ENCODE measurements around the gene ZNF316.
"Not testable (repeated sequence)": the region's sequence is repeated elsewhere in the genome, so short reads cannot be mapped to it uniquely, and the experiment has no call there.

ZNF316 gene

DNA sequence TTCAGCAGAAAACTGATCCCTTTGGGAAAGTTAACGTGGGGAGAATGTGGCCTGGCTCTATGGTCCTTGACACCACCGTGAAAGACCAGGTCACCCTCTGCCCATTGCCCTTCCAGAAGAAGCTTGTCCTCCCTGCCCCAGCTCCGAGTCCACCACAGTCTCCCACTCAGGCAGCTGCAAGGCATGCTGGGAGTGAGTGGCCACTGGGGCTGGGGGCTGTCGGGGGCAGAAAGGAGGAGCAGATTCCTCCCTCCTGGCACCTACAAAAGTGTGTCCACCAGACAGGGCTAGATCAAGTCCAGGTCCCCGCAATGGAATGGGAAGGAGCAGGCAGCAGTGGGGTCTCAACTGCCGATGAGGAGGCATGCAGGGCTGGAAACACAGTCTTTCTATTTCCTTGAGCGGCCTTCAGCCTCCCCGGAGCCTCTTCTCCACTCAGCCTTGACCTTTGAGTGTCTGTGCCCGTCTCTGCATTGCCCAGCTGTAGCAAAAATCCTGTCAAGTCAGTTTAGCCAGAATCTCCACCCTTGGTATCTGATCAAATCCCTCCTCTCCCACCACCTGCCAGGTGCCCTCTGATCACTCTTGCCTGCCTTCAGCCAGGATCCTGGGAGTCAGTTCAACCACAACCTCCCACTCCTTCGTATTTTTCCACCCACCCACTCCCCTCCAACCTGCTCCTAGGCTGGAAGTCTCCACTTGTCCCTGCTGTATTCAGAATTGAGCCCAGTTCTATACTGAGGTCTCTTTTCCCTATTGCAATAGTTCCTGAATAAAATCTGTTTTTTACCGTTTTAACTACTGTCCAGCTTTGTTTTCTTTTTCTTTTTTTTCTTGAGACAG, 6.9 kb upstream of the ZNF316 start:
- Mint-ChIP-seq H3K9me3 (no peaks in the 10 kb centered on the region), H3K27ac (ENCODE audit: low read depth) (no peak overlapping the region)
- no peak for ATAC-seq (replicated peaks; ENCODE audit: extremely low read depth, poor library complexity, severe bottlenecking)

DNA sequence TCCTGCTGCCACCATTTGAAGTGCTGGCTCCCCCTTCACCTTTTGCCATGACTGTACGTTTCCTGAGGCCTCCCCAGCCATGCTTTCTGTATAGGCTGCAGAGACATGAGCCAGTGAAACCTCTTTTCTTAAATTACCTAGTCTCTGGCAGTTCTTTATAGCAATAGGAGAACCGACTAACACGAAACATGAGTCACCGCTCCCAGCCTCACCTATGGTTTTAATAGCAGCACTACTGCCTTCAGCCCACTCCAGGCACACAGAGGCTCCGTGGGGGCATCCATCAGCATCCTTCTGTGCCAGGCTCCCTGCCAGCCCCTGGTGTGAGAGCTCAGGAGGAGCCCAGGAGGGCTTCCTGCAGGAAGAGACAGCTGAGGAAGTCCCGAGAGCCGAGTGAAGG, 5.5 kb upstream of the ZNF316 start:
- no peak for DNase-seq (ENCODE audit: low spot score in 2 of 2)
- Mint-ChIP-seq H3K27ac (ENCODE audit: low read depth) (no peak overlapping the region), H3K36me3 (ENCODE audit: insufficient read depth) (peaks cover 5% of the 10 kb centered on the region), H3K9me3 (no peaks in the 10 kb centered on the region), H3K4me3 (no peak overlapping the region), H3K27me3 (no peaks in the 10 kb centered on the region), H3K4me1 (peaks cover 6% of the 10 kb centered on the region)
- ATAC-seq (replicated peaks; ENCODE audit: extremely low read depth, poor library complexity, severe bottlenecking) = no peak

More for the DNA sequence above, 6.9 kb upstream of the ZNF316 start:
- H3K4me3 Mint-ChIP-seq = no peak overlapping the region
- H3K27me3 Mint-ChIP-seq = no peaks in the 10 kb centered on the region
- peaks cover 6% of the 10 kb centered on the region for H3K4me1 Mint-ChIP-seq
- no peaks in the 10 kb centered on the region for H3K36me3 Mint-ChIP-seq (ENCODE audit: insufficient read depth)
- no peak for DNase-seq (ENCODE audit: low spot score in 2 of 2)

DNA sequence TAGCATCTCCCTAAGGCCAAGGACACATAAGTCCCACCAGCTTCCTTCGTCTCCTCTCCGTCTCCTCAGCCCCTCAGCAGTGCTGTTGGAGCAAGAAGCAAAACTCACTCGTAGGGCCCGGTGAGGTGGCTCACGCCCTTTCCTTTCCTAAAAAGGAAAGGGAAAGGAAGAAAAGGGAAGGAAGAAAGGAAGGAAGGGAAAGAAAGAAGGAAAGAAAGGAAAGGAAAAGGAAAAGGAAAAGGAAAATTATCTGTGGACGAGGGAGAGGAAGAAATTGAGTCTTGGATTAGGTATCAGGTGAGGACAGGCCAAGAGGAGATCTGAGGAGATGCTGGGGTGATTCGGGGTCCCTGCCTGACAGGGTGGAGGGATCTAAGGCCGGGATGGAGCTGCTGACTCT, 3.1 kb upstream of the ZNF316 start:
- Mint-ChIP-seq H3K27me3 (no peaks in the 10 kb centered on the region), H3K4me1 (peaks cover 14% of the 10 kb centered on the region), H3K4me3 (no peak overlapping the region), H3K27ac (ENCODE audit: low read depth) (no peak overlapping the region), H3K9me3 (no peaks in the 10 kb centered on the region), H3K36me3 (ENCODE audit: insufficient read depth) (peaks cover 7% of the 10 kb centered on the region)
- ATAC-seq (replicated peaks; ENCODE audit: extremely low read depth, poor library complexity, severe bottlenecking) (no peak), DNase-seq (ENCODE audit: low spot score in 2 of 2) (no peak)

DNA sequence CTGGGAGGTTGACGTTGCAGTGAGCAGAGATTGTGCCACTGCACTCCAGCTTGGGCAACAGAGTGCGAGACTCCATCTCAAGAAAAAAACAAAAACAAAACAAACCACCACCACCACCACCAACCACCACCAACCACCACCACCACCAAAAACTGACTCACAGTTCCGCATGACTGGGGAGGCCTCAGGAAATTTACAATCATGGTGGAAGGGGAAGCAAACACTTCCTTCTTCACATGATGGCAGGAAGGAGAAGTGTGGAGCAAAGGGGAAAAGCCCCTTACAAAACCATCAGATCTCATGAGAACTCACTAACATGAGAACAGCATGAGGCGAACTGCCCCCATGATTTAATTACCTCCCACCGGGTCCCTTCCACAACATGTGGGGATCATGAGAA, 2.1 kb upstream of the ZNF316 start:
- not testable (repeated sequence) for ATAC-seq (replicated peaks; ENCODE audit: extremely low read depth, poor library complexity, severe bottlenecking); H3K27ac Mint-ChIP-seq (ENCODE audit: low read depth); H3K9me3 Mint-ChIP-seq; H3K4me3 Mint-ChIP-seq; H3K36me3 Mint-ChIP-seq (ENCODE audit: insufficient read depth); DNase-seq (ENCODE audit: low spot score in 2 of 2); H3K27me3 Mint-ChIP-seq
- H3K4me1 Mint-ChIP-seq = peaks cover 24% of the 10 kb centered on the region

DNA sequence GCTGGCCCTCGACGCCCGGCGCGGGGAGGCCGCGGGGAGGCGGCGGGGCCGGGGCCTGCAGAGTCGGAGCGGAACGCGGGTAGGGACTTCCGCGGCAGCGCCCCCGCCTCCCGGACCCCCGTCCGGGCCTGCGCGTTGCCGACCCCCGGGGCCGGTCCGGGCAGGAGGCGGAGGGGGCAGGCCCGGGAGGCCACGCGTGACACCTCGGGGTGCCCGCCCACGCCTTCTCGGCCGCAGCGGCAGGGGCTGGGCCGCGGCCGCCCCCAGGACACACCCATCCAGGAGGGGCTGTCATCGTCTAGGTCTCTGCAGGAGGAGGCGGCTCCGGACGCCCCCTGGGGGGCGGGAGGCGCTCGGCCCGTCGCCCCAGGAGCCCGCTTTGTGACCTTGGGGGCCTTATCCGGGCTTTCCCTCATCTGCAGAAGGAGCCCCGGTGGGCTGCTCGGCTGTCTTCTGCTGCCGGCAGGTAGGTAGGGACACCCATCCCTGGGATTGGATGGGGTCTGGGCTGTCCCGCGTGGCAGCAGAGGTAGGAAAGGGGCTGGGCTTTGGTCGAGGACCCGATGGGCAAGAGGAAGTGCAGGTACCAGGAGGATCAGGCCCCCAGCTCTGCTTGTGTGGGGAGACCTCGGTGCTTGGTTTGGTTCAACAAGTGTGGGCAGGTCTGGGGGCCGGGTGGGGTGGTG, 569 bp downstream of the ZNF316 start:
- DNase-seq (ENCODE audit: low spot score in 2 of 2) = peak; percentile 37 to 40
- peak; percentile 59 for ATAC-seq (replicated peaks; ENCODE audit: extremely low read depth, poor library complexity, severe bottlenecking)
- peaks cover 18% of the 10 kb centered on the region for H3K36me3 Mint-ChIP-seq (ENCODE audit: insufficient read depth)
- H3K9me3 Mint-ChIP-seq = no peaks in the 10 kb centered on the region
- no peaks in the 10 kb centered on the region for H3K27me3 Mint-ChIP-seq
- H3K4me3 Mint-ChIP-seq = peak overlapping the region; percentile 81
- peaks cover 28% of the 10 kb centered on the region for H3K4me1 Mint-ChIP-seq
- H3K27ac Mint-ChIP-seq (ENCODE audit: low read depth) = peak overlapping the region; percentile 82

DNA sequence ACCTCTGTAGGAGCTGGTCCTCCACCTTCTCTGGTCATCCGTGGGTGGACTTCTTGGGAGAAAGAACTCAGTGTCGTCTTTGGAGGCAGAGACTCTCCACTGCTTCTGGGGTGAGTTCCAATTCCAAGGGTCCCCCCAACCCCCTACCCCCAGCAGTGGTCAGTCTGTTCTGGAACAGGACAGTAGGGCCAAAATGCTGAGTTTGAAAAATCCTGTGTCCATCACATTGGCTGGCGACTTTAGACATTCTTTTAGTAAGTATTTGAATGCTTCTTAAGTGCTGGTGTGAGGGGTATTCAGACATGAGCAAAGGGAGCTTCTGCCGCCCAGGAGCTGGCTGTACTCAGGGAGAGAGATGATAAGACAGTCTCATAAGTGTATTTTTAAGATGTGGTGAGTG, 1.9 kb downstream of the ZNF316 start:
- H3K9me3 Mint-ChIP-seq = no peaks in the 10 kb centered on the region
- peaks cover 18% of the 10 kb centered on the region for H3K36me3 Mint-ChIP-seq (ENCODE audit: insufficient read depth)
- H3K27ac Mint-ChIP-seq (ENCODE audit: low read depth) = peak overlapping the region; percentile 82
- H3K4me3 Mint-ChIP-seq = peak overlapping the region; percentile 81
- H3K4me1 Mint-ChIP-seq = peaks cover 28% of the 10 kb centered on the region
- DNase-seq (ENCODE audit: low spot score in 2 of 2) (no peak), ATAC-seq (replicated peaks; ENCODE audit: extremely low read depth, poor library complexity, severe bottlenecking) (no peak)
- no peaks in the 10 kb centered on the region for H3K27me3 Mint-ChIP-seq

DNA sequence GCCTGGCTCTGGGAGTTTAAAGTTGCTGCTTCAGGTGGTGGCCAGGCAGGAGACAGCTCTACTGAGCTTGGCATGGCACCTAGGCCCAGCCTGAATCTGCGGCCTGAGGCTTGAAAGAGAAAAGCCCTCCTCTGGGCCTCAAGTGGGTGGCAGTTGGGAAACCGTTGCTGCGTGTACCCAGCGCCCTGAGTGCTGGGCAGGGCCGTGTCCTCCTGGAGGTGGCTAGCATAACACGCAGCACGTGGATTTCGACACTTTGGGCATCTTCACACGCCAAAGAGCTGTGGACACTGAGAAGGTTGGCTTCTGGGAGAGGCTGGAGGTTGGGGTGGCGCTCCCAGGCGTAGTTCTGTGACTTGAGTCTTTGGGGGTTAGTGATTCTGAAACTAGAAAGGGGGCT, 2.5 kb downstream of the ZNF316 start:
- Mint-ChIP-seq H3K4me3 (peak overlapping the region; percentile 36), H3K27ac (ENCODE audit: low read depth) (peak overlapping the region; percentile 82), H3K9me3 (no peaks in the 10 kb centered on the region), H3K27me3 (no peaks in the 10 kb centered on the region), H3K36me3 (ENCODE audit: insufficient read depth) (peaks cover 18% of the 10 kb centered on the region), H3K4me1 (peaks cover 28% of the 10 kb centered on the region)
- DNase-seq (ENCODE audit: low spot score in 2 of 2) (no peak), ATAC-seq (replicated peaks; ENCODE audit: extremely low read depth, poor library complexity, severe bottlenecking) (no peak)

DNA sequence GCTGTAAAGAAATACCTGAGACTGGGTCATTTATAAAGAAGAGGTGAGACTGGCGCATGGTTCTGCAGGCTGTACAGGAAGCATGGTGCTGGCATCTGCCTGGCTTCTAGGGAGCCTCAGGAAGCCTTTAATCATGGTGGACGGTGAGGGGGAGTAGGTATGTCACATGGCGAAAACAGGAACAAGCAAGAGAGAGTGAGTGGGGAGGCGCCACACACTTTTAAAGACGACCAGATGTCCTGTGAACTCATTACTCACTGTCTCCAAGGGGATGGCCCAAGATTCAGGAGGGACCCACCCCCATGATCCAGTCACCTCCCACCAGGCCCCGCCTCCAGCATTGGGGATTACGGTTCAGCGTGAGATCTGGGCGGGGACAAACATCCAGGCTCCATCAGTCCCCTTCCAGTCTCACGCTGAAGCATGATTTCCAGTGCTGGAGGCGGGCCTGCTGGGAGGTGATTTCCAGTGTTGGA, 3.2 kb downstream of the ZNF316 start:
- no peak for DNase-seq (ENCODE audit: low spot score in 2 of 2)
- ATAC-seq (replicated peaks; ENCODE audit: extremely low read depth, poor library complexity, severe bottlenecking) = no peak
- H3K27me3 Mint-ChIP-seq = no peaks in the 10 kb centered on the region
- peaks cover 25% of the 10 kb centered on the region for H3K36me3 Mint-ChIP-seq (ENCODE audit: insufficient read depth)
- peaks cover 28% of the 10 kb centered on the region for H3K4me1 Mint-ChIP-seq
- H3K27ac Mint-ChIP-seq (ENCODE audit: low read depth) = peak overlapping the region; percentile 82
- H3K4me3 Mint-ChIP-seq = peak overlapping the region; percentile 36
- no peaks in the 10 kb centered on the region for H3K9me3 Mint-ChIP-seq

DNA sequence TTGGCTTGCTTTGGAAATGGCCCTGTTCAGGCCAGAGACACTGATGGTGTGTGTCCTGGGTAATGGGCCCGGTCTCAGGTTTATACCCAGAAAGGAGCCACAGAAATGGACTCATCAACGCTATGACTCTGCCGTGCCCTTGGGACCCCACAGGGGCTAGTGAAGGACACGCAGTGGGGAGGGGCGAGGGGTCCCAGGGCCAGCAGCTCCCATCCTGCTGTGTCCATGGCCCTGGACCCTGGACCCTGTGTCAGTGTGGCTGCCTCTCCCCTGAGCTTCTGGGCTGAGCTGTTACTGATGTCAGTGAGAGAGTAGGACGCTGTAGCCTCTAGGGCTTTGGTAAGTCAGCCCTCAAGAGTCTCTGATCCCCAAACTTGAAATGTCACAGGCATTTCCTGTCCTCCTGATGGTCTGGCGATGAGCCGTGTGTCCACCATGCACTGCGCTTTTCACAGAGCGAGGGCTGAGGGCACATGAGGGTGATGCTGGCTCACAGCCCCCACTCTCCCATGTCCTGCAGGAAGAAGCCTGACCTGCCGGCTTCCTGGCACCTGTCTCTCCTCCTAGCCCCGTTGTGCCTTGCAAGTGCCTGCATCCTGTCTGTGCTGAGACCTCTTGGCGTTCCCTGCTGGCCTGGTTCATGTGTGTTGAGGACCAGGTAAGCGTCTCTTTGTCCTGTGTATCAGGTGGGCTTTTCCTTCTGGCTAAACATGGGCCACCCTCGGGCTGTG, 4.4 kb downstream of the ZNF316 start:
- H3K27me3 Mint-ChIP-seq = no peaks in the 10 kb centered on the region
- H3K4me3 Mint-ChIP-seq = no peak overlapping the region
- ATAC-seq (replicated peaks; ENCODE audit: extremely low read depth, poor library complexity, severe bottlenecking) (no peak), DNase-seq (ENCODE audit: low spot score in 2 of 2) (no peak)
- peak overlapping the region; percentile 13 for H3K27ac Mint-ChIP-seq (ENCODE audit: low read depth)
- H3K9me3 Mint-ChIP-seq = no peaks in the 10 kb centered on the region
- peaks cover 28% of the 10 kb centered on the region for H3K4me1 Mint-ChIP-seq
- H3K36me3 Mint-ChIP-seq (ENCODE audit: insufficient read depth) = peaks cover 27% of the 10 kb centered on the region

DNA sequence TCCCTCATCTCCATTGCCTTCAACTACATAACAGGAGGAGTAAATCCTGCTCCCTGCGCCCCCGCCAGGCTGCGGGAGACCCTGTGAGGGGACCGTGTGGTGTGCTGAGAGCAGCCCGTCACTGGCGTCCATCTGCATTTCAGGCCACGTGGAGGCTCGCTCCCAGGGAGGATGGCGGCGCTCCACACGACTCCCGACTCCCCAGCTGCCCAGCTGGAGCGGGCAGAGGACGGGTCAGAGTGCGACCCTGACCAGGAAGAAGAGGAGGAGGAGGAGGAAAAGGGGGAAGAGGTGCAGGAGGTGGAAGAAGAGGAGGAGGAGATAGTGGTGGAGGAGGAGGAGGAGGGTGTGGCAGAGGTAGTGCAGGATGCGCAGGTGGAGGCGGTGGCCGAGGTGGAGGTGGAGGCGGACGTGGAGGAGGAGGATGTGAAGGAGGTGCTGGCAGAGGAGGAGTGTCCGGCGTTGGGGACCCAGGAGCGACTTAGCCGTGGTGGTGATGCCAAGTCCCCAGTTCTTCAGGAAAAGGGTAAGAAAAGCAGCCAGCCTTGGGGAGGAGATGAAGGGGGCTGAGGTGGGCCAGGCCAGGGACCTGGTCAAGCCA, 5.2 kb downstream of the ZNF316 start:
- Mint-ChIP-seq H3K27ac (ENCODE audit: low read depth) (peak overlapping the region; percentile 13), H3K4me1 (peaks cover 28% of the 10 kb centered on the region), H3K4me3 (no peak overlapping the region), H3K9me3 (no peaks in the 10 kb centered on the region), H3K36me3 (ENCODE audit: insufficient read depth) (peaks cover 27% of the 10 kb centered on the region), H3K27me3 (no peaks in the 10 kb centered on the region)
- ATAC-seq (replicated peaks; ENCODE audit: extremely low read depth, poor library complexity, severe bottlenecking) (no peak), DNase-seq (ENCODE audit: low spot score in 2 of 2) (no peak)

DNA sequence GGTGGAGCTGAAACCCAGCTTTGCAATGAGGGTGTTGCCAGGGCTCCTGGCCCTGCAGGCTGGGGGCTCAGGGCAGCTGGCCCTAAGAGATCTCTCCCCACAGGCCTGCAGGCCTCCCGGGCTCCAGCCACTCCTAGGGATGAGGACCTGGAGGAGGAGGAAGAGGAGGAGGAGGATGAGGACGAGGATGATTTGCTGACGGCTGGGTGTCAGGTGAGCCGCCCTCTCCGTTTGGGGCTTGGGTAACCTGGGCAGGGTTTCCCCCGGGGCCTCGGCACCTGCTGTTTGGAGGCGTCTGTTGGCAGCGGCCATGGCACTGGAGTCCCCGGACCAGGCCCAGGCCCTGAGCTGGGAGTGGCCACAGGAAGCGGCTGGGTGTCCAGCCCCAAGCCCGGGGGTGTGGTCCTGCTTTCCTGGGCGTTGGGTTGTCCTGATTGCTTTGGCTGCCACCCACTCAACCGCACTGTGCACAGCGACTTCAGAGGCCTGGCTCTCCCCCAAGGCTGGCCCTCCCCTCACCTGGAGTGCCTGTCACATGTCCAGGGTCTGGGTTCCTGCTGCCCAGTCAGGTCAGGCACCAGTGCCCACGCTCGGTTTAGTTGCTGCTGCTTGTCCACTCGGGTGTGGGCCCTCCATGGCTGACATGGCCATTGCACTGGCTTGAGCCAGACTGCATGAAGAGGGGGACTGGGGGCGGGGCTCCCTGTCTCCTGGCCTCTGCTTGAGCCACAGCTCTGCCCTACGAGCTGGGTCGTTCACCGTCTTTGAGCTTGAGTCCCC, 5.9 kb downstream of the ZNF316 start:
- Mint-ChIP-seq H3K4me3 (no peak overlapping the region), H3K27ac (ENCODE audit: low read depth) (no peak overlapping the region), H3K36me3 (ENCODE audit: insufficient read depth) (peaks cover 29% of the 10 kb centered on the region), H3K9me3 (no peaks in the 10 kb centered on the region), H3K27me3 (no peaks in the 10 kb centered on the region), H3K4me1 (peaks cover 24% of the 10 kb centered on the region)
- DNase-seq (ENCODE audit: low spot score in 2 of 2) (no peak), ATAC-seq (replicated peaks; ENCODE audit: extremely low read depth, poor library complexity, severe bottlenecking) (no peak)

All from central memory CD8-positive, alpha-beta T cell (primary cell).